ENCODE results near the gene TMA7.

DNA sequence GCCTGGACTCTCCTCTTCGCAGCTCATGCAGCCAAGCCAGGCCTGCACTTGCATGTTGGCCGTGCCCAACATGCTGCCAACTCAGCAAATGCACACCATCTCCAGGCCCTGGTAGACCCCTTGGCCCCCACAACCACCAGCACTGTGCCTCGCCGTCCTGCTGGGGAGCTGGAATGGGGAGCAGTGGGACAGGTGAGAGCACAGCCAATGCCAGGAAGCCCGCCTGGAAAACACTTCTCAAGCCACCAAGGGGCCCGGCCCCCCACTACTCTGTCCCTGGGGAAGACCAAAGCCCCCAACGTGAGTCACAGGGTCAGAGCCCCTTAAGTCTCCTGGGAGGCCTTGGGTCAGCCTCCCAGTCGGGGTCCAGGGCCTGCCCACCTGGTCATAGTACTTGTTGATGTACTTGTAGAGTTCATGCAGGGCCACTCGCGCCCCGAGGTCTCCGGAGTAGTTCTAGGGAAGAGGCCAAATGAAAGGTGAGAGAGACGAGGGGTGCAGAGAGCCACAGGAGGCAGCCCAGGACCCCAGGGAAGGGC lies 34.6 kb upstream of the TMA7 start:
- TF ChIP-seq, protein P1, sequence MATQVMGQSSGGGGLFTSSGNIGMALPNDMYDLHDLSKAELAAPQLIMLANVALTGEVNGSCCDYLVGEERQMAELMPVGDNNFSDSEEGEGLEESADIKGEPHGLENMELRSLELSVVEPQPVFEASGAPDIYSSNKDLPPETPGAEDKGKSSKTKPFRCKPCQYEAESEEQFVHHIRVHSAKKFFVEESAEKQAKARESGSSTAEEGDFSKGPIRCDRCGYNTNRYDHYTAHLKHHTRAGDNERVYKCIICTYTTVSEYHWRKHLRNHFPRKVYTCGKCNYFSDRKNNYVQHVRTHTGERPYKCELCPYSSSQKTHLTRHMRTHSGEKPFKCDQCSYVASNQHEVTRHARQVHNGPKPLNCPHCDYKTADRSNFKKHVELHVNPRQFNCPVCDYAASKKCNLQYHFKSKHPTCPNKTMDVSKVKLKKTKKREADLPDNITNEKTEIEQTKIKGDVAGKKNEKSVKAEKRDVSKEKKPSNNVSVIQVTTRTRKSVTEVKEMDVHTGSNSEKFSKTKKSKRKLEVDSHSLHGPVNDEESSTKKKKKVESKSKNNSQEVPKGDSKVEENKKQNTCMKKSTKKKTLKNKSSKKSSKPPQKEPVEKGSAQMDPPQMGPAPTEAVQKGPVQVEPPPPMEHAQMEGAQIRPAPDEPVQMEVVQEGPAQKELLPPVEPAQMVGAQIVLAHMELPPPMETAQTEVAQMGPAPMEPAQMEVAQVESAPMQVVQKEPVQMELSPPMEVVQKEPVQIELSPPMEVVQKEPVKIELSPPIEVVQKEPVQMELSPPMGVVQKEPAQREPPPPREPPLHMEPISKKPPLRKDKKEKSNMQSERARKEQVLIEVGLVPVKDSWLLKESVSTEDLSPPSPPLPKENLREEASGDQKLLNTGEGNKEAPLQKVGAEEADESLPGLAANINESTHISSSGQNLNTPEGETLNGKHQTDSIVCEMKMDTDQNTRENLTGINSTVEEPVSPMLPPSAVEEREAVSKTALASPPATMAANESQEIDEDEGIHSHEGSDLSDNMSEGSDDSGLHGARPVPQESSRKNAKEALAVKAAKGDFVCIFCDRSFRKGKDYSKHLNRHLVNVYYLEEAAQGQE (tag by site-specific recombination; IDR thresholded peaks at IDR 0.05), result no peak
- TF ChIP-seq, protein P2, sequence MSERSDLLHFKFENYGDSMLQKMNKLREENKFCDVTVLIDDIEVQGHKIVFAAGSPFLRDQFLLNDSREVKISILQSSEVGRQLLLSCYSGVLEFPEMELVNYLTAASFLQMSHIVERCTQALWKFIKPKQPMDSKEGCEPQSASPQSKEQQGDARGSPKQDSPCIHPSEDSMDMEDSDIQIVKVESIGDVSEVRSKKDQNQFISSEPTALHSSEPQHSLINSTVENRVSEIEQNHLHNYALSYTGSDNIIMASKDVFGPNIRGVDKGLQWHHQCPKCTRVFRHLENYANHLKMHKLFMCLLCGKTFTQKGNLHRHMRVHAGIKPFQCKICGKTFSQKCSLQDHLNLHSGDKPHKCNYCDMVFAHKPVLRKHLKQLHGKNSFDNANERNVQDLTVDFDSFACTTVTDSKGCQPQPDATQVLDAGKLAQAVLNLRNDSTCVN (tag by site-specific recombination; optimal IDR thresholded peaks at IDR 0.05), result no peak
- TF ChIP-seq, protein P3, sequence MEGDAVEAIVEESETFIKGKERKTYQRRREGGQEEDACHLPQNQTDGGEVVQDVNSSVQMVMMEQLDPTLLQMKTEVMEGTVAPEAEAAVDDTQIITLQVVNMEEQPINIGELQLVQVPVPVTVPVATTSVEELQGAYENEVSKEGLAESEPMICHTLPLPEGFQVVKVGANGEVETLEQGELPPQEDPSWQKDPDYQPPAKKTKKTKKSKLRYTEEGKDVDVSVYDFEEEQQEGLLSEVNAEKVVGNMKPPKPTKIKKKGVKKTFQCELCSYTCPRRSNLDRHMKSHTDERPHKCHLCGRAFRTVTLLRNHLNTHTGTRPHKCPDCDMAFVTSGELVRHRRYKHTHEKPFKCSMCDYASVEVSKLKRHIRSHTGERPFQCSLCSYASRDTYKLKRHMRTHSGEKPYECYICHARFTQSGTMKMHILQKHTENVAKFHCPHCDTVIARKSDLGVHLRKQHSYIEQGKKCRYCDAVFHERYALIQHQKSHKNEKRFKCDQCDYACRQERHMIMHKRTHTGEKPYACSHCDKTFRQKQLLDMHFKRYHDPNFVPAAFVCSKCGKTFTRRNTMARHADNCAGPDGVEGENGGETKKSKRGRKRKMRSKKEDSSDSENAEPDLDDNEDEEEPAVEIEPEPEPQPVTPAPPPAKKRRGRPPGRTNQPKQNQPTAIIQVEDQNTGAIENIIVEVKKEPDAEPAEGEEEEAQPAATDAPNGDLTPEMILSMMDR (tag by site-specific recombination; IDR thresholded peaks at IDR 0.05), result no peak
- TF ChIP-seq ZNF701 (tag by site-specific recombination; IDR thresholded peaks at IDR 0.05) (no peak), ZNF184 (tag by site-specific recombination; IDR thresholded peaks at IDR 0.05) (no peak), KLF16 (tag by site-specific recombination; IDR thresholded peaks at IDR 0.05) (no peak)
